ENCODE results near the gene ADAM15. TPM values are rescaled to one million over a fixed set of nuclear protein-coding genes. Genes with fewer than 3 reads are reported as not detected.

The ADAM15 gene
- total RNA-seq, 4 donors from 2014 or later, result 135 to 194 (median 183) TPM

DNA sequence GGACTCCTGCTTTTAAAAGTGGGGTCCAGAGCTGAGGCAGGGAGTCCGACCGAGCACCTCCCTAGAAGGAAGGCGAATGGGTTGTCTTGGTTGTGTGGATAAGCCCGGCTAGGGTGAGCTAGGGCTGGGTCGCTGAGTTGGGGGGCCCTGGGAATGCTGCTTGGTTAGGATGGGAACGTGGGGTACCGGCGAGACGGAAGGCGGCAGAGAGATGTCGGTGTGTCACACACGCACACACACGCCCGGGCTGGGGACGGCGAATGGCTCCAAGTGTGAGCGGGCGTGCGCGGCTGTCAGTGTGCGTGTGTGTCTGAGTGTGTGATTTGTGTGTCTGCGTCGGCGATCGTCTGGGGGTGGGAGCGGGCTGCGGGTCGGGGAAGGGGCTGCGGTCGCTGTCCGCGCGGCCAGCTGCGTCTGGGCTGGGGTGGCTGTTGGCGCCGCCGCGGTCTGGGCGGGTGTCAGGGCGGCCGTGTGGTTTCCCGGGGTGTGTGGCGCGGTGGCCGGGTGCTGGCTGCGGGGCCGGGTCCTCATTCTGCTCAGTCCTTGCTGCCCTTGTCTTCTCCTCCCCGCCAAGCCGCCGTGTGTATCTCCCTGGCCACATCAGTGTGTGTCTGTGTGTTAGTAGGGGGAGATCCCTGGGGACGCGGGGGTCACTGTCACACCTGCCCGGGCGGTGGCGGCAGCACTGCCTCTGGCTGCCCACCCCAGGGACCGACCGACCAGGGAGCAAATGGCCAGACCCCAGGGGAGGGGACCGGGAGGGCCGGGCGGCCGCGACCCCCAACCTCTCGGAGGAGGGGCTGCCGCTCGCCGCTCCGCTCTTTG lies 28.6 kb downstream of the ADAM15 start:
- Histone ChIP-seq H3K36me3 (no peaks in the 10 kb centered on the region), H3K9me3 (no peaks in the 10 kb centered on the region), H3K27me3 (peaks cover 0 to 59% (median 20%) of the 10 kb centered on the region in 4 donors), H3K4me1 (peaks cover 61 to 74% (median 64%) of the 10 kb centered on the region in 3 donors), H3K4me3 (peak overlapping the region; percentile 61 to 71 (median 64)), H3K27ac (peak overlapping the region in 3 of 4 donors; percentile 79 to 90 (median 82))
- 0 to 2% methylated on average over 9 to 28 of the region's 67 CpGs for WGBS, 2 donors
- intact Hi-C loops (cut with DNase I), result no loop called here
- DNase-seq, result no peak
- TF ChIP-seq POLR2A (IDR thresholded peaks at IDR 0.05) (no peak), CTCF (IDR thresholded peaks at IDR 0.05) (no peak)

- H3K27me3 ChIP-seq, result peaks cover 0 to 59% (median 20%) of the 10 kb centered on the region in 4 donors
- H3K36me3 ChIP-seq, result no peaks in the 10 kb centered on the region
- H3K4me1 ChIP-seq, result peaks cover 63 to 77% (median 66%) of the 10 kb centered on the region in 3 donors
- peak overlapping the region; percentile 61 to 71 (median 64) for H3K4me3 ChIP-seq
- intact Hi-C loops (cut with DNase I), result no loop called here
- 14% methylated on average over 3 of the region's 71 CpGs; no CpG with 5 or more reads in 1 of the 2 donors for WGBS, 2 donors
- no peaks in the 10 kb centered on the region for H3K9me3 ChIP-seq
- no peak for TF ChIP-seq POLR2A (IDR thresholded peaks at IDR 0.05)
- no peak for TF ChIP-seq CTCF (IDR thresholded peaks at IDR 0.05)
- peak overlapping the region in 3 of 4 donors; percentile 79 to 90 (median 82) for H3K27ac ChIP-seq
- DNase-seq, result no peak
Measured at GRCh38 chr1:155080312-155081228, 29.5 kb downstream of the ADAM15 start.

GRCh38 chr1:155081472-155082300 lies 30.6 kb downstream of the ADAM15 start:
- H3K27me3 ChIP-seq, result peaks cover 0 to 59% (median 20%) of the 10 kb centered on the region in 4 donors
- no peak for DNase-seq
- H3K27ac ChIP-seq, result peak overlapping the region; percentile 90 to 97 (median 96)
- H3K36me3 ChIP-seq, result peaks cover 0 to 4% (median 0%) of the 10 kb centered on the region in 3 donors
- H3K9me3 ChIP-seq, result no peaks in the 10 kb centered on the region
- peaks cover 72 to 88% (median 72%) of the 10 kb centered on the region in 3 donors for H3K4me1 ChIP-seq
- WGBS, 2 donors, result 2 to 7% methylated on average over 18 to 33 of the region's 68 CpGs
- TF ChIP-seq POLR2A (IDR thresholded peaks at IDR 0.05), result no peak
- TF ChIP-seq CTCF (IDR thresholded peaks at IDR 0.05), result no peak
- peak overlapping the region; percentile 15 to 71 (median 50) for H3K4me3 ChIP-seq
- intact Hi-C loops (cut with DNase I), result no loop called here

DNA sequence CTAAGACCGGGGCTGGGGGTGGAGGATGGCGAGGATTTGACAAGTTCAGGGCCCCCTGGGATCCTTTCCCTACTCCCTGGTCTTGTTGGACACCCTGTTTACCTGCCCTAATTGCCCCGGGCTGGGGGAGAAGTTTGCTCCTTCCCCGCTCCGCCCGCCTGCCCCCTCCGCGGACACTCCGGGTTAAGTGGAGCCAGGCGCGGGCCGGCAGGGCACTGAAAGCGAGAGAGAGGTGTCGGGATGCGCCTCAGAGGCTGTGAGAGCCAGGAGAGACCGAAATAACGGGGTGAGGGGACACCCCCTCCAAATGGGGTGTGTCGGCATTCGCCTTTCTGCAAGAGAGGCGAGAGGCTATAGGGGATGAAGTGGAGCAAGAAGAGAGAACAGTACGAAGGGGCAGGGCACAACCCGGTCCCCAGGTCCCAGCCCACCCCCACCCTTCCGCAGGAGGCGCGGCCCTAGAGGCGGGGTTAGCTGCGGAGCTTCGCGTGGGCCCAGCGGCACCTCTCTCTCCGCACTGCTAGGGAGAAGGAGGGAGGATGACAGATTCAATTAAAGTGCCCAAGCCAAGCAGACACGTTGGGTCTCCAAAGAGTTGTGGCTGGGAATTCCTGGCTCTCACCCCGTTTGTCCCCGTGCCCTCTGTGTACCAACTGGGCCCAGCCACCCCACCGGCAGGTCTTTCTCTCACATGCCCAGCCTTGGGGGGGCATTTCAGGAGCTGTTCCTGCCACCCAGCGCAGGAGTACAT lies 31.4 kb downstream of the ADAM15 start:
- Histone ChIP-seq H3K27ac (peak overlapping the region; percentile 90 to 97 (median 96)), H3K4me1 (peaks cover 72 to 88% (median 72%) of the 10 kb centered on the region in 3 donors), H3K36me3 (peaks cover 0 to 8% (median 0%) of the 10 kb centered on the region in 3 donors), H3K9me3 (no peaks in the 10 kb centered on the region), H3K4me3 (peak overlapping the region; percentile 15 to 71 (median 50)), H3K27me3 (peaks cover 0 to 59% (median 20%) of the 10 kb centered on the region in 4 donors)
- no peak for DNase-seq
- WGBS, 2 donors, result 2 to 3% methylated on average over 10 to 23 of the region's 36 CpGs
- no peak for TF ChIP-seq CTCF (IDR thresholded peaks at IDR 0.05)
- no peak for TF ChIP-seq POLR2A (IDR thresholded peaks at IDR 0.05)
- intact Hi-C loops (cut with DNase I), result no loop called here
